Loucy (cell line): Measurements from ENCODE around the gene KSR2.

ENCODE experiments used
- EZH2phosphoT487 ChIP-seq: fragments of 200-600 bp; IDR thresholded peaks from 2 replicates; pipeline ENCODE4 v1.6.1; 2018; ENCODE audit warnings: antibody characterized with exemption, mild to moderate bottlenecking, moderate library complexity, borderline replicate concordance
- TF ChIP-seq, protein P1 (sequence below): fragments of 200-600 bp; sonication (generic); conservative IDR thresholded peaks from 2 replicates; pipeline ENCODE4 v1.5.1; 2014; ENCODE audit warnings: mild to moderate bottlenecking, antibody characterized with exemption, low read length

DNA sequence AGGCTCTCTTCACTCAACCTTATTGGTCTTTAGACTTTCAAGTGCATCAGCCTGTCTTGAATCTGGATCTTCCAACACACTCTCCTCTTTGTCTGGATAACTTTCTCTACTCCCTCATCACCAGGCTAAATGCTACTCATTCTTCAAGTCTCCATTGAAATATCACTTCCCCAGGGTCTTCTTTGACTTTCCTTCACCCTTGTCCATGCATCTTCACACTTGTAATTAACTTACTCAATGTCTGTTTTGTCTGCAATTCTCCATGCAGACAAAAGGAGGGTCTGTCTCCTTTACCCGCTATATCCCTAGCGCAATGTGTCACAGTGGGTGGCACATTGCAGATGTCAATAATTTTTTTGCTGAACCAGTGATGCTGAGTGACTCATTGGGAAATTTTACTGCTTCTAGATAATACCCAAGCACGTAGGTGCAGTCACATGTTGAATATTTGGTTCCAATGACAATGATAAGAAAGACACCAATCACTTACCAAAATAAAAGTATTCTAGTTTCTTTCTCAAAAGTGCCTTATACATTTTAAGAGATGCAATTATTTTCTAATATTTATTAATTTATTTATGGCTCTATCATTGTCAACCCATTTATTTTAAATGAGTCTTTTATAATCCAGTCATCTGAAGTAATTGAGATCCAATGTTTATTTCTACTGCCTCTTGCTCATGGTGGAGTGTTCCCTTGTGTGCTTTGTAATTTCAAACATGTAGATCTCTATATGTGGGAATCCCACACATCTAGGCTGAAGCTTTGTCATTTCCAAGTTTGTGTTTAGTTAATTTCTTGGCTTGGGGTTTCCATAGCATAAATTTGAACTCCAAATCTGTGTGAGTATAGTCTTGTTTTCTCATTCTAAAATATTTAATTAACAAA lies 26.0 kb upstream of the KSR2 start:
- TF ChIP-seq, protein P1, sequence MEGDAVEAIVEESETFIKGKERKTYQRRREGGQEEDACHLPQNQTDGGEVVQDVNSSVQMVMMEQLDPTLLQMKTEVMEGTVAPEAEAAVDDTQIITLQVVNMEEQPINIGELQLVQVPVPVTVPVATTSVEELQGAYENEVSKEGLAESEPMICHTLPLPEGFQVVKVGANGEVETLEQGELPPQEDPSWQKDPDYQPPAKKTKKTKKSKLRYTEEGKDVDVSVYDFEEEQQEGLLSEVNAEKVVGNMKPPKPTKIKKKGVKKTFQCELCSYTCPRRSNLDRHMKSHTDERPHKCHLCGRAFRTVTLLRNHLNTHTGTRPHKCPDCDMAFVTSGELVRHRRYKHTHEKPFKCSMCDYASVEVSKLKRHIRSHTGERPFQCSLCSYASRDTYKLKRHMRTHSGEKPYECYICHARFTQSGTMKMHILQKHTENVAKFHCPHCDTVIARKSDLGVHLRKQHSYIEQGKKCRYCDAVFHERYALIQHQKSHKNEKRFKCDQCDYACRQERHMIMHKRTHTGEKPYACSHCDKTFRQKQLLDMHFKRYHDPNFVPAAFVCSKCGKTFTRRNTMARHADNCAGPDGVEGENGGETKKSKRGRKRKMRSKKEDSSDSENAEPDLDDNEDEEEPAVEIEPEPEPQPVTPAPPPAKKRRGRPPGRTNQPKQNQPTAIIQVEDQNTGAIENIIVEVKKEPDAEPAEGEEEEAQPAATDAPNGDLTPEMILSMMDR: no peak
- no peak for TF ChIP-seq EZH2phosphoT487
